HG03103 (cell line): ENCODE results near the gene MYLK.
"Not testable (repeated sequence)": the region's sequence is repeated elsewhere in the genome, so short reads cannot be mapped to it uniquely, and the experiment has no call there.

Experiments
- ATAC-seq: cut with Tn5 transposase; IDR thresholded peaks from one replicate; pipeline ENCODE4 v1.9.1; 2021; ENCODE audit warnings: low read depth; ENCODE audit not compliant: unreplicated experiment

Gene MYLK

GRCh38 chr3:123611082-123611481, 273.1 kb downstream of the MYLK start:
- no peak for ATAC-seq

GRCh38 chr3:123610331-123610730, 273.8 kb downstream of the MYLK start:
- peak; percentile 80 for ATAC-seq

- no peak for ATAC-seq
Observed at GRCh38 chr3:123609063-123609462, 275.1 kb downstream of the MYLK start.

- no peak for ATAC-seq
Observed at GRCh38 chr3:123608263-123608937, 275.7 kb downstream of the MYLK start.

GRCh38 chr3:123606527-123606926, 277.6 kb downstream of the MYLK start:
- no peak for ATAC-seq

- peak; percentile 69 for ATAC-seq
Observed at GRCh38 chr3:123605789-123606234, 278.3 kb downstream of the MYLK start.

DNA sequence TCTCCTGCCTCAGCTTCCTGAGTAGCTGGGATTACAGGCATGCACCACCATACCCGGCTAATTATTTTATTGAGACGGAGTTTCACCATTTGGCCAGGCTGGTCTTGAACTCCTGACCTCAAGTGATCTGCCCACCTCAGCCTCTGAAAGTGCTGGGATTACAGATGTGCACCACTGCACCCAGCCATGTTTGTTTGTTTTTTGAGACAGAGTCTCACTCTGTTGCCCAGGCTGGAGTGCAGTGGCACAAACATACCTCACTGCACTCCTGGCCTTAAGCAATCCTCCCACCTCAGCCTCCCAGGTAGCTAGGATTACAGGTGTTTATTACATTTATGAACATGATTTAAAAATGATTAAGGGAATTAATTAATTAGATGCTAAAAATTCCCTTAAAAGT, 281.0 kb downstream of the MYLK start:
- not testable (repeated sequence) for ATAC-seq

DNA sequence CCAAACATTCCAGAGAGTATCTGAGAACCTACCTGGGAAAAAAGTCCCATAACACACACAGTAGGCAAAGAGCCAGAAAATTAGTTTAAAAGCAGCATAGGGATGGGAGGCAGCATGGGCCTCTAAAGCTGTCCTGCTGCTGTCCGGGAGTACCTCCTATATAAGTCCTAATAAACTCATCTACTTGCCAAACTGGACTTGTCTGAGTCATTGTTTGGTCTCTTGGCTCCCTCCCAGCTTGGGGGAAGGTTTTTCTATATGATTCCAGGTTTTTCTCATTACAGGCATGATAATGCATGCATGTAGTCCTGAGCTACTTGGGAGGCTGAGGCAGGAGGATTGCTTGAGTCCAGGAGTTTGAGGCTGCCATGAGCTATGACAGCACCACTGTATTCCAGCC, 281.8 kb downstream of the MYLK start:
- no peak for ATAC-seq

DNA sequence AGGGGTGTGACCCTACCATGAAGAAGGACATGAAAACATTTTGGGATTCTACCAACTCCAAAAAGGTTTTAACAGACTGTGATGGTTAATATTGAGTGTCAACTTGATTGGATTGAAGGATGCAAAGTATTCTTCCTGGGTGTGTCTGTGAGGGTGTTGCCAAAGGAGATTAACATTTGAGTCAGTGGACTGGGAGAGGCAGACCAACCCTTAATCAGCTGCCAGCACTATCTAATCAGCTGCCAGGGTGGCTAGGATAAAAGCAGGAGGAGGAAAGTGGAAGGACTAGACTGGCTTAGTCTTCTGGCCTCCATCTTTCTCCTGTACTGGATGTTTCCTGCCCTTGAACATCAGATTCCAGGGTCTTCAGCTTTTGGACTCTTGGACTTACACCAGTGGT, 283.3 kb downstream of the MYLK start:
- ATAC-seq = not testable (repeated sequence)

GRCh38 chr3:123597561-123597960, 286.6 kb downstream of the MYLK start:
- no peak for ATAC-seq

DNA sequence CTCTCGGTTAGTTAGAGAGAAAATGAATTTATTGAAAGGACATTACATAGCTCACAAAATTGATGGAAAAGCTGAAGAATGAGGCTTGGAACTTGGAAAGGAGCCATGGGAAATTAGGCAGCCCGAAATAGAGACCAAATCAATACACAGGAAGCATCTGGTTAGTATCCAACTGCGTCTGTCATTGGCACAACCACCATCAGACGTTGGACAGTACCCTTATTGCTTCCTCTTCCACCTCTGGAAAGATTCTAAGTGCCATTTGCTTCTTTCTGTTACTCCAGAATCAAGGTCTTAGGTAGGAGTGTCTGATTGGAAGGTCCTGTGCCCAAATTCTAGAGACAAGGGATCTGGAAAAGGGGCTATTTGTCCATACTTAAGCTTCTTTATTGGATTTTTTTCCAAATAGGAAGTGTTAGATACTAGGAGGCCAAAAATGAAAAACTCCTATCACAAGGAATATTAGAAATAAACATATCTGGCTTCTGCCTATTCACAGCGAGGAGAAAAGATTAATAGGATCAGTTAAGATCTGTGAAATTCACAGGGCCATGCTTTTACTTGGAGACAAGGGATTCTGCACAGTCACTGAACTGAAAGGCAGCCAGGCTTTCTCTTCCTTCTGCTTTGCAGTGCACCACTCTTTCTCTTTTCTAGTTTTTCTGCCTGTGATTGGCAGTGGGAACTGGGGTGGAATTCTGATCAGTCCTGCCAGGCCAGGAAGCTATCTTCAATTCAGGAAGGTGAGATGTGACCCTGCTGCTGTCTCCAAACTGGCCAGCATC, 288.5 kb downstream of the MYLK start:
- no peak for ATAC-seq

DNA sequence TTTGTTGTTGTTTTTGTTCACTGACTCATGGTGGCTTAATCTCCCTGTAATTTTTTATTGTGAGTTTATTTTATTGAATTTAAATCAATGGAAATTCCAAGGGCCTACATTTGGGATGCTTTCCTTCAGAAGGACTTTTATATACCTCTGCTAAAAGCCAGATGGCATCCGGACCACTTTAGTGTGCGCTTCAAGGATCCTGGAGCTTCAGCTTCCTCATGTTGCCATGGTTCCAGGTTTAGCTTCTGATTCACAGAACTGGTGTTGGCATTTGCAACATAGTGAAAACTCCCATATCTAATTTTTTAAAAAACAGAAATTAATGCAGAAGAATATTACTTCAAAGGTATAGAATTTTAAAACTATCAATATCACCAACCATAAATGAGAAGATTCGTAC, 290.8 kb downstream of the MYLK start:
- no peak for ATAC-seq

DNA sequence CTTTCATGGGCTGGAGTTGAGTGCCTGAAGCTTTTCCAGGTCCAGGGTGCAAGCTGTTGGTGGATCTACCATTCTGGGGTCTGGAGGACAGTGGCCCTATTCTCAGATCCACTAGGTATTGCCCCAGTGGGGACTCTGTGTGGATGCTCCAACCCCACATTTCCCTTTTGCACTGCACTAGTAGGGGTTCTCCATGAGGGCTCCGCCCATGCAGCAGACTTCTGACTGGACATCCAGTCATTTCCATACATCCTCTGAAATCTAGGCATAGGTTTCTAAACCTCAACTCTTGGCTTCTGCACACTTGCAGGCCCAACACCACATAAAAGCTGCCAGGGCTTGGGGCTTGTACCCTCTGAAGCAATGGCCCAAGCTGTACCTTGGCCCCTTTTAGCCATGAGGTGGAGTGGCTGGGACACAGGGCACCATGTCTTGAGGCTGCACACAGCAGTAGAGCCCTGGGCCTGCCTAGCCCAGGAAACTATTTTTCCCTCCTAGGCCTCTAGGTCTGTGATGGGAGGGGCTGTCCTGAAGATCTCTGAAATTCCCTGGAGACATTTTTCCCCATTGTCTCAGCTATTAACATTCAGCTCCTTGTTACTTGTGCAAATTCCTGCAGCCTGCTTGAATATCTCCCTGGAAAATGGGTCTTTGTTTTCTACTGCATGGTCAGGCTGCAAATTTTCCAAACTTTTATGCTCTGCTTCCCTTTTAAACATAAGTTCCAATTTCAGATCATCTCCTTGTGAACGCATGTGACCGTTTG, 293.3 kb downstream of the MYLK start:
- ATAC-seq = no peak

GRCh38 chr3:123587401-123587800, 296.7 kb downstream of the MYLK start:
- no peak for ATAC-seq

DNA sequence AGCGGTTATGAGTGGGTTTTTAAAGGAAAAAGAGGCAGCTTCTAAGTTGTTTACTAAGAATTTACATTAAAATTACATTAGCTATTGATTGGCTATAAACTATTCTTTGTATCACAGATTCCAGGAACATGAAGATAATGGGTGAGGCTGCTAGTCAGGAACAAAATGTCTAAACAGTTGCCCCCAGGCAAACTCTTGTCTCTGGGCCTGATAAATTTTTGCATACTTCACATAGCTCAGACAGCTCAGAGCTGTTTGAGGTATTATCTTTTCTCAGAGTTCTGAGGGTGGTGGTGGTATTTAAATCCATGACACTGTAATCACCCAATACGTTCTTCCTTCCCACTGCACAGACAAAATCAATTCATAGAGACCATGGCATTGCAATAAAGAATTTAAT, 297.2 kb downstream of the MYLK start:
- ATAC-seq = no peak

DNA sequence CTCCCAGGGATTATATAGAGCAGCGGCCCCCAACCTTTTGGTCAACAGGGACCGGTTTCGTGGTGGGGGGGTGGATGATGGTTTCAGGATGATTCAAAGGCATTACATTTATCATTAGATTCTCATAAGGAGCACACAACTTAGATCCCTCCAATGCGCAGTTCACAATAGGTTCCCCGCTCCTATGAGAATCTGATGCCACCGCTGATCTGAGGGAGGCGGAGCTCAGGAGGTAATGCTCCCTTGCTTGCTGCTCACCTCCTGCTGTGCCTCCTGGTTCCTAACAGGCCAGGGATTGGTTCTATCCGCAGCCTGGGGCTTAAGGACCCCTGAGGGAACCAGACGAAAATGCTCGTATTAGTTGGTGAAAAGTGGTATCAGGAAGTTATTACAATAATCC, 298.0 kb downstream of the MYLK start:
- ATAC-seq = no peak

- peak; percentile 80 for ATAC-seq
Observed at GRCh38 chr3:123584988-123585937, 298.9 kb downstream of the MYLK start, which contains the start of gene HACD2. Gene HACD2 (minus strand): TSS chr3:123585053. CDS start chr3:123585027, 26 bp downstream.

DNA sequence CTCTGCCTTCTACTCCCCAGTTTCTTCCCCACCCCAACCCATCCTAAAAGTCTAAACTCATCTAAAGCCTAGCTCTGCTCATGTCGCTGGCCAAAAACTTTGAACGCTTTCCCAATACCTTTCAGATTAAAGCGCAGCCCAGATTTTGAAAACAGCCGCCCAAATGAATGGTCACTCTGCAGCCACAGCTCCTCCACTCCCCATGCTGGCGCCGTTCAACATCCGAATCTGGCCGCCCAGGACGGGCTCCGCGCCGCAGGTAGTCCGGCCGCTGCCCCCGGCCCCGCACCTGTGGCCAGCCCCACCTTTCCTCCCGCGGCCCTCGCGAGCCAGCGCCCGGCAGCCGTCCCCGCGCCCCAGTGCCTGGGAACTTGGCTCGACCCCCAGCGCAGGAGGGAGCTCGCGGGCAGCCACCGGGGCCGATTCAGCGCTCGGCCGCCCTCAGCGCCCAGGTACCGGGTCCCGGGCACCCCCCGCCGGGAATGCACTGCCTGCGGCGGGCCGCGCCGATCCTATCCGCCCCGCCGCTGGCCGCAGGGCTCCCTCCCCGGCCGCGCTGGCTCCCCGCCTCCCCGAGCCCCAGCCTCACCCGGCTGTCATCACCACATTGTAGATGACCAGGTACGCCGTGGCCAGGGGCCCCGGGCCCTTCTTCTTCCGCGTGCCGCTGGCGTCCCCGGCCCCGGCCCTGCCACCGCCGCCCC, 299.7 kb downstream of the MYLK start:
- peak; percentile 26 for ATAC-seq

GRCh38 chr3:123583561-123583960, 300.6 kb downstream of the MYLK start:
- ATAC-seq = no peak
